WTC11 (cell line): Measurements from ENCODE around the gene HACD3. TPM values are rescaled to one million over a fixed set of nuclear protein-coding genes. Genes with fewer than 3 reads are reported as not detected.

Experiments used
- ATAC-seq: fragments of 200-7000 bp; cut with Tn5 transposase; 2 replicates; pipeline ENCODE4 v1.10.0; 2021; ENCODE audit warnings: mild to moderate bottlenecking, moderate library complexity
- CTCF ChIA-PET: fragments of 300-600 bp; sonication (Branson Sonifier 250); formaldehyde crosslinking; loops from one replicate; lab custom pipeline; 2021; ENCODE audit warnings: antibody characterized with exemption; lab: Charles Lee
- POLR2A ChIA-PET: fragments of 350-600 bp; sonication (Branson Sonifier 250); formaldehyde crosslinking; loops from one replicate; lab custom pipeline; 2021; ENCODE audit warnings: antibody characterized with exemption; lab: Charles Lee
- DNase-seq: peaks from one replicate; pipeline ENCODE4 v3.0.0; 2021; ENCODE audit warnings: low spot score
- H3K27ac Mint-ChIP-seq: 2 replicates; pipeline ENCODE4 v1.8.0; 2021; ENCODE audit warnings: mixed read lengths
- H3K27me3 Mint-ChIP-seq: 2 replicates; pipeline ENCODE4 v1.8.0; 2021; ENCODE audit warnings: low read depth, mild to moderate bottlenecking, moderate library complexity, mixed read lengths
- H3K36me3 Mint-ChIP-seq: 2 replicates; pipeline ENCODE4 v1.8.0; 2021; ENCODE audit warnings: mixed read lengths
- H3K4me1 Mint-ChIP-seq: 2 replicates; pipeline ENCODE4 v1.8.0; 2022; ENCODE audit warnings: mixed read lengths
- H3K4me3 Mint-ChIP-seq: 2 replicates; pipeline ENCODE4 v1.8.0; 2021; ENCODE audit warnings: mild to moderate bottlenecking, moderate library complexity, mixed read lengths
- H3K9me3 Mint-ChIP-seq: 2 replicates; pipeline ENCODE4 v1.8.0; 2021; ENCODE audit warnings: mixed read lengths
- ATF3 ChIP-seq: sonication (generic); formaldehyde crosslinking; conservative IDR thresholded peaks from 2 replicates; pipeline ENCODE4 v1.8.1; 2022; ENCODE audit warnings: mild to moderate bottlenecking, missing genetic modification reagents
- CREM ChIP-seq: sonication (generic); formaldehyde crosslinking; IDR thresholded peaks from 2 replicates; pipeline ENCODE4 v1.8.1; 2022; ENCODE audit warnings: mild to moderate bottlenecking, missing genetic modification reagents, moderate library complexity
- IRF2 ChIP-seq: sonication (generic); formaldehyde crosslinking; IDR thresholded peaks from 2 replicates; pipeline ENCODE4 v1.8.0; 2022; ENCODE audit warnings: low read depth, missing genetic modification reagents, borderline replicate concordance
- MYBL2 ChIP-seq: sonication (generic); formaldehyde crosslinking; IDR thresholded peaks from 2 replicates; pipeline ENCODE4 v1.8.1; 2023; ENCODE audit warnings: mild to moderate bottlenecking, moderate library complexity, missing genetic modification reagents
- NFYB ChIP-seq: sonication (generic); formaldehyde crosslinking; conservative IDR thresholded peaks from 2 replicates; pipeline ENCODE4 v1.8.0; 2022; ENCODE audit warnings: low read depth, missing genetic modification reagents
- OVOL2 ChIP-seq: fragments of 250-450 bp; sonication (Bioruptor Pico); IDR thresholded peaks from 2 replicates; pipeline ENCODE4 v1.9.0; 2021; ENCODE audit warnings: mild to moderate bottlenecking, borderline replicate concordance
- SP1 ChIP-seq: sonication (generic); formaldehyde crosslinking; conservative IDR thresholded peaks from 2 replicates; pipeline ENCODE4 v1.8.1; 2022; ENCODE audit warnings: missing genetic modification reagents
- TP53 ChIP-seq: sonication (generic); formaldehyde crosslinking; IDR thresholded peaks from 2 replicates; pipeline ENCODE4 v1.8.1; 2023; ENCODE audit warnings: mild to moderate bottlenecking, missing genetic modification reagents
- ZNF138 ChIP-seq: sonication (generic); formaldehyde crosslinking; conservative IDR thresholded peaks from 2 replicates; pipeline ENCODE4 v1.8.1; 2022; ENCODE audit warnings: mild to moderate bottlenecking, moderate library complexity, missing genetic modification reagents
- ZNF317 ChIP-seq: sonication (generic); formaldehyde crosslinking; IDR thresholded peaks from 2 replicates; pipeline ENCODE4 v1.8.1; 2023; ENCODE audit warnings: low read depth, mild to moderate bottlenecking, moderate library complexity, missing genetic modification reagents, borderline replicate concordance
- ZNF416 ChIP-seq: fragments of 250-450 bp; sonication (Bioruptor Pico); IDR thresholded peaks from 2 replicates; pipeline ENCODE4 v1.9.0; 2021; ENCODE audit warnings: mild to moderate bottlenecking, inconsistent platforms
- ZNF425 ChIP-seq: fragments of 250-450 bp; sonication (Bioruptor Pico); conservative IDR thresholded peaks from 2 replicates; pipeline ENCODE4 v1.9.0; 2021; ENCODE audit warnings: mild to moderate bottlenecking
- ZNF671 ChIP-seq: fragments of 250-450 bp; sonication (Bioruptor Pico); IDR thresholded peaks from 2 replicates; pipeline ENCODE4 v1.8.0; 2021; ENCODE audit warnings: mild to moderate bottlenecking
- total RNA-seq: library from RNA; stranded (reverse); gene quantifications from 3 replicates; pipeline ENCODE4 v1.2.3, GENCODE V29; 2021
- TF ChIP-seq, protein P1 (sequence below): fragments of 250-450 bp; sonication (Bioruptor Pico); IDR thresholded peaks from 2 replicates; pipeline ENCODE4 v1.9.0; 2021; ENCODE audit warnings: mild to moderate bottlenecking
- TF ChIP-seq, protein P2 (sequence below): sonication (generic); formaldehyde crosslinking; conservative IDR thresholded peaks from 2 replicates; pipeline ENCODE4 v1.8.1; 2023; ENCODE audit warnings: mild to moderate bottlenecking, low read depth, missing genetic modification reagents, moderate library complexity
- TF ChIP-seq, protein P3 (sequence below): fragments of 250-450 bp; sonication (Bioruptor Pico); IDR thresholded peaks from 2 replicates; pipeline ENCODE4 v2.1.2; 2022; ENCODE audit warnings: mild to moderate bottlenecking, moderate library complexity

Gene HACD3
- total RNA-seq, 1 experiment from 2014 or later = 95.9 TPM

DNA sequence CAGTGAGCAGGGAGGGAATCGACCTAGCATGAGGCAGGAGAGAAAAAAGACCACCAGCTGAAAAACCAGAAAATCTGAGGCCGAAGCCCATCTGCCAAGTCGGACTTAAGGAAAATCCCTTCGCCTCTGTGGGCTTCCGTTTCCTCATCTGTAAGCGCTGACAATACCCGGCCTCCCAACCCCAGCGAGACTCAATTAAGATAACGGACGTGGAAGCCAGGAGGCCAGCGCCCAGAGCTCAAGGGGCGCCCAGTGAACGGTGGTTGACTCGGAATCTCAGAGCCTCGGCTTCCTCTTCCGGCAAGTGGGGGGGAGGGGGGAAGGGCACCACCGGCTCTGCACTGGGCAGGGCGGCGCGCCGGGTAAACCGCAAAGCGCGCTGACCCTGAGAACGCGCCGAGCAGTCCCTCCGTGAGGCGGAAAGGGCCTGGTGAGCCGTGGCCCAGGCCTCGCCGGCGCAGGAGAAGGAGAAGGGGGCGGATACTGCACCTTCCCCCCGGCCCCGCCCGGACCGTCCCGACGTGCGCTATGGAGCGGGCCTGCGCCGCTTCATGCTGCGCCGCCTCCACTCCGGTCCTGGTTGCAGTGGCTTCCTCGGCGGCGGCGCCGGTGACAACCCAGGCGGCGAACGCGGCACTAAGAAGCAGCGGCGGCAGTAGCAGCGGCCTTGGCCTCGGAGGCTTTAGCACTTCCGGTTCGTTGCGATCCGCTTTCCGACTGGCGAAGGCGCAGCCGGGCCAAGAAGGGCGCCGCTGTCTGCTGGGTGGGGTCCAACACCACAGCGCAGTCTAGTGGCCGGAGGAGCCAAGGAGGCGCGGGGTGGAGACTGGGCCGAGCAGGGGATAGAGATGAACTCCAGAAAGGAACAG lies 13.0 kb upstream of the HACD3 start, which contains the start of gene DPP8 (continued):
- TF ChIP-seq NFYB = peak; percentile 29; the same call in 1 of the 2 replicates
- TF ChIP-seq, all 79 proteins: peak for 34

DNA sequence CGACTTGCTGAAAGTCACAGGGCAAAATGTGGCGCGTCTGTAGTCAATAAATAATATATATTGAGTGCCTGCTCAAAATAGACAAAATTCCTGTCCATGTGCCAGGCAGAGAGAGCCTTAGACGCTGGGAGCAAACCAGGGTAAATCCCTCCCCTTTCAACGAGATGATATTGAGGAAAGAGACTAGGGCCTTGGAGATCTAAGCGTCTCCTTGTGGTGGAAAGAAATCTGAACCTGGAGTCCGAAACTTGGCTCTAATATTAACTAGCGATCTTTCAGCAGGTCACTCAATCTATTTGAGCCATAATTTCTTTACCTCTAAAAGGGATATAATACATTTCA lies 12.4 kb upstream of the HACD3 start:
- Mint-ChIP-seq H3K27ac (peak overlapping the region; percentile 74; the same call in 1 of the 2 replicates), H3K9me3 (no peaks in the 10 kb centered on the region), H3K27me3 (no peaks in the 10 kb centered on the region), H3K4me1 (peaks cover 12% of the 10 kb centered on the region), H3K36me3 (no peaks in the 10 kb centered on the region), H3K4me3 (peak overlapping the region; percentile 94)
- ChIA-PET CTCF (no interaction called here), POLR2A (interaction anchor here (0.7 kb wide), 1 partner anchor 26 kb away, joined by 5 read pairs; no protein-coding TSS in a partner anchor)
- ATAC-seq (no peak; the same call in 1 of the 2 replicates), DNase-seq (no peak)
- no peak for TF ChIP-seq ATF3 (CRISPR knock-in tag)
- TF ChIP-seq TP53 = no peak
- TF ChIP-seq SP1 = no peak
- TF ChIP-seq IRF2 (CRISPR knock-in tag) = no peak
- TF ChIP-seq NFYB = no peak
- TF ChIP-seq OVOL2 = no peak
- no peak for TF ChIP-seq ZNF671 (CRISPR knock-in tag)
- TF ChIP-seq, protein P1, sequence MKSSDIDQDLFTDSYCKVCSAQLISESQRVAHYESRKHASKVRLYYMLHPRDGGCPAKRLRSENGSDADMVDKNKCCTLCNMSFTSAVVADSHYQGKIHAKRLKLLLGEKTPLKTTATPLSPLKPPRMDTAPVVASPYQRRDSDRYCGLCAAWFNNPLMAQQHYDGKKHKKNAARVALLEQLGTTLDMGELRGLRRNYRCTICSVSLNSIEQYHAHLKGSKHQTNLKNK (CRISPR knock-in tag) = no peak
- TF ChIP-seq ZNF425 (CRISPR knock-in tag) = no peak
- TF ChIP-seq ZNF416 = no peak
- TF ChIP-seq MYBL2 (CRISPR knock-in tag) = no peak
- TF ChIP-seq, protein P2, sequence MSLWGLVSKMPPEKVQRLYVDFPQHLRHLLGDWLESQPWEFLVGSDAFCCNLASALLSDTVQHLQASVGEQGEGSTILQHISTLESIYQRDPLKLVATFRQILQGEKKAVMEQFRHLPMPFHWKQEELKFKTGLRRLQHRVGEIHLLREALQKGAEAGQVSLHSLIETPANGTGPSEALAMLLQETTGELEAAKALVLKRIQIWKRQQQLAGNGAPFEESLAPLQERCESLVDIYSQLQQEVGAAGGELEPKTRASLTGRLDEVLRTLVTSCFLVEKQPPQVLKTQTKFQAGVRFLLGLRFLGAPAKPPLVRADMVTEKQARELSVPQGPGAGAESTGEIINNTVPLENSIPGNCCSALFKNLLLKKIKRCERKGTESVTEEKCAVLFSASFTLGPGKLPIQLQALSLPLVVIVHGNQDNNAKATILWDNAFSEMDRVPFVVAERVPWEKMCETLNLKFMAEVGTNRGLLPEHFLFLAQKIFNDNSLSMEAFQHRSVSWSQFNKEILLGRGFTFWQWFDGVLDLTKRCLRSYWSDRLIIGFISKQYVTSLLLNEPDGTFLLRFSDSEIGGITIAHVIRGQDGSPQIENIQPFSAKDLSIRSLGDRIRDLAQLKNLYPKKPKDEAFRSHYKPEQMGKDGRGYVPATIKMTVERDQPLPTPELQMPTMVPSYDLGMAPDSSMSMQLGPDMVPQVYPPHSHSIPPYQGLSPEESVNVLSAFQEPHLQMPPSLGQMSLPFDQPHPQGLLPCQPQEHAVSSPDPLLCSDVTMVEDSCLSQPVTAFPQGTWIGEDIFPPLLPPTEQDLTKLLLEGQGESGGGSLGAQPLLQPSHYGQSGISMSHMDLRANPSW = no peak
- TF ChIP-seq ZNF317 (CRISPR knock-in tag) = no peak
- no peak; the same call in 1 of the 2 replicates for TF ChIP-seq CREM (CRISPR knock-in tag)
- TF ChIP-seq, protein P3, sequence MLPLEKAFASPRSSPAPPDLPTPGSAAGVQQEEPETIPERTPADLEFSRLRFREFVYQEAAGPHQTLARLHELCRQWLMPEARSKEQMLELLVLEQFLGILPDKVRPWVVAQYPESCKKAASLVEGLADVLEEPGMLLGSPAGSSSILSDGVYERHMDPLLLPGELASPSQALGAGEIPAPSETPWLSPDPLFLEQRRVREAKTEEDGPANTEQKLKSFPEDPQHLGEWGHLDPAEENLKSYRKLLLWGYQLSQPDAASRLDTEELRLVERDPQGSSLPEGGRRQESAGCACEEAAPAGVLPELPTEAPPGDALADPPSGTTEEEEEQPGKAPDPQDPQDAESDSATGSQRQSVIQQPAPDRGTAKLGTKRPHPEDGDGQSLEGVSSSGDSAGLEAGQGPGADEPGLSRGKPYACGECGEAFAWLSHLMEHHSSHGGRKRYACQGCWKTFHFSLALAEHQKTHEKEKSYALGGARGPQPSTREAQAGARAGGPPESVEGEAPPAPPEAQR (CRISPR knock-in tag) = no peak
- no peak for TF ChIP-seq ZNF138 (CRISPR knock-in tag)
